Neural crest cell (in vitro differentiated cells): Measurements from ENCODE around the gene MAML3. TPM values are rescaled to one million over a fixed set of nuclear protein-coding genes. Genes with fewer than 3 reads are reported as not detected.

ENCODE experiments used
- DNase-seq: peaks from one replicate; pipeline ENCODE4 v3.0.0; 2021; ENCODE audit warnings: low read depth, mixed read lengths, low spot score
- H3K27ac Mint-ChIP-seq: one replicate; pipeline ENCODE4 v1.8.0; 2021; ENCODE audit warnings: mild to moderate bottlenecking, mixed read lengths; ENCODE audit not compliant: unreplicated experiment
- H3K27me3 Mint-ChIP-seq: 2 replicates; pipeline ENCODE4 v1.8.0; 2021; ENCODE audit warnings: low read depth, mild to moderate bottlenecking, mixed read lengths
- H3K36me3 Mint-ChIP-seq: 2 replicates; pipeline ENCODE4 v1.8.0; 2021; ENCODE audit warnings: low read depth, mild to moderate bottlenecking, mixed read lengths
- H3K4me1 Mint-ChIP-seq: 2 replicates; pipeline ENCODE4 v1.8.0; 2021; ENCODE audit warnings: mixed read lengths
- H3K4me3 Mint-ChIP-seq: one replicate; pipeline ENCODE4 v1.8.0; 2021; ENCODE audit warnings: mild to moderate bottlenecking, mixed read lengths
- H3K9me3 Mint-ChIP-seq: 2 replicates; pipeline ENCODE4 v1.8.0; 2021; ENCODE audit warnings: mixed read lengths
- total RNA-seq: library from RNA; stranded (reverse); gene quantifications from 2 replicates; pipeline ENCODE4 v1.2.1, GENCODE V29; 2021
- TF ChIP-seq, protein P1 (sequence below): fragments of 200-600 bp; sonication (generic); conservative IDR thresholded peaks from 2 replicates; pipeline ENCODE4 v1.5.0; 2021; ENCODE audit warnings: antibody characterized with exemption, mild to moderate bottlenecking

The MAML3 gene
- total RNA-seq, 1 donor from 2014 or later, result 21.8 TPM

DNA sequence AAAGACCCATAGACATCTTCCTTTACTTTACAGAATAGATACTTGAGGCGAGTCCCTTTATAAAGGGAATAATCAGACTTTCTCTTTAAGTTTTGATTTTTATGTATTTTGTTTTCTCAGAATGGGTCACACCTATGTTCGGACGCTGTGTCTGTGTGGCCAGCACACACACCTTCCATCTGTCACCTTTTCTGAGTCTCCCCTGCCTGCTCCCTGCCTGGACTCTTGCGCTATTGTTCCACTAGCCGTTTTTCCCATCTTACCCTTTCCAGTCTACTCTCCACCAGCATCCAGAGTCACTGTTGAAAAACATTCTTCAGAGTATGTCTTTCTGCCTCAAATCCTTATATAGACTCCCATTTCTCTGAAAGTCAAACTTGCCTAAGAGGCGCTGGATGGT, 236.1 kb downstream of the MAML3 start:
- no peak overlapping the region for H3K4me3 Mint-ChIP-seq
- TF ChIP-seq, protein P1, sequence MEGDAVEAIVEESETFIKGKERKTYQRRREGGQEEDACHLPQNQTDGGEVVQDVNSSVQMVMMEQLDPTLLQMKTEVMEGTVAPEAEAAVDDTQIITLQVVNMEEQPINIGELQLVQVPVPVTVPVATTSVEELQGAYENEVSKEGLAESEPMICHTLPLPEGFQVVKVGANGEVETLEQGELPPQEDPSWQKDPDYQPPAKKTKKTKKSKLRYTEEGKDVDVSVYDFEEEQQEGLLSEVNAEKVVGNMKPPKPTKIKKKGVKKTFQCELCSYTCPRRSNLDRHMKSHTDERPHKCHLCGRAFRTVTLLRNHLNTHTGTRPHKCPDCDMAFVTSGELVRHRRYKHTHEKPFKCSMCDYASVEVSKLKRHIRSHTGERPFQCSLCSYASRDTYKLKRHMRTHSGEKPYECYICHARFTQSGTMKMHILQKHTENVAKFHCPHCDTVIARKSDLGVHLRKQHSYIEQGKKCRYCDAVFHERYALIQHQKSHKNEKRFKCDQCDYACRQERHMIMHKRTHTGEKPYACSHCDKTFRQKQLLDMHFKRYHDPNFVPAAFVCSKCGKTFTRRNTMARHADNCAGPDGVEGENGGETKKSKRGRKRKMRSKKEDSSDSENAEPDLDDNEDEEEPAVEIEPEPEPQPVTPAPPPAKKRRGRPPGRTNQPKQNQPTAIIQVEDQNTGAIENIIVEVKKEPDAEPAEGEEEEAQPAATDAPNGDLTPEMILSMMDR, result no peak
- H3K36me3 Mint-ChIP-seq, result no peaks in the 10 kb centered on the region
- no peak overlapping the region for H3K27ac Mint-ChIP-seq
- peaks cover 62% of the 10 kb centered on the region for H3K4me1 Mint-ChIP-seq
- no peaks in the 10 kb centered on the region for H3K27me3 Mint-ChIP-seq
- no peak for DNase-seq
- no peaks in the 10 kb centered on the region for H3K9me3 Mint-ChIP-seq

DNA sequence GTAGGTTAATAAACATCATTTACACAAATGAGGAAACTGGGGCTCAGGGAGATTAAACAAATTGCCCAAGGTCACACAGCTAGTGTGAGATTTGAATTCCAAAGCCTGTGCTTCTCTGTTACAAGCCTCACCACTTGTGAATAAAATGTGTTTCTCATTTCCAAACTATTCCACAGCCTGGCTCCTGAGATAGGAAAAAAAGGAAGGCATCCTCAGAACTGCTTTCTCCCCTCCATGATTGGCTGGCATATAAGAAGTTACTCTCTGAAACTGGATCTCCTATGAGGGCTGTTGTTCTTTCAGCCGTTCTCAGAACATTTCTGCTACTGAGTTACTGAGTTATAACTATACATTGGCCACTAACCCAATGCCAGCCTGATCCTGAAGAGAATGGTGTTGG, 237.9 kb downstream of the MAML3 start:
- H3K4me1 Mint-ChIP-seq, result peaks cover 51% of the 10 kb centered on the region
- no peaks in the 10 kb centered on the region for H3K27me3 Mint-ChIP-seq
- H3K27ac Mint-ChIP-seq, result no peak overlapping the region
- no peaks in the 10 kb centered on the region for H3K9me3 Mint-ChIP-seq
- no peak for DNase-seq
- no peak overlapping the region for H3K4me3 Mint-ChIP-seq
- TF ChIP-seq, protein P1, result no peak
- H3K36me3 Mint-ChIP-seq, result no peaks in the 10 kb centered on the region

DNA sequence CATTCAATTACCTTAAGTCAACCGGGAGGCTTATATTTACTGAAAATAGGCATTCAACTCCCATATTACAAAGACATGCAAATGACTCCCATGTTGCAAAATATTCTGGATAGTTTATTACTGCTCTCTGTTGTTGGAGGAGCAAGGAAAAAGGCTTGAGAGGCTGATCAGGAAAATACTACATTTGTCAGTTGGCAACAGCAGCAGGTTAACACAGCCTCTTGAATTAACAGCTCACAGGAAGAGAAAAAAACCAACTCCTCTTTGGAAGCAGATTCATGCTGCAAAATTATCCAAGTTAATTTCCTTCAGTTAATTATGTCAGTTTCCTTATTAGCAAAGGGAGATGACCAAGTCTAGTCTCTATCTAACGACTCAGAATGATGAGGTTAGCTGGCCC, 238.9 kb downstream of the MAML3 start:
- H3K27me3 Mint-ChIP-seq, result no peaks in the 10 kb centered on the region
- TF ChIP-seq, protein P1, result no peak
- H3K36me3 Mint-ChIP-seq, result no peaks in the 10 kb centered on the region
- H3K9me3 Mint-ChIP-seq, result no peaks in the 10 kb centered on the region
- no peak overlapping the region for H3K4me3 Mint-ChIP-seq
- no peak for DNase-seq
- H3K4me1 Mint-ChIP-seq, result peaks cover 41% of the 10 kb centered on the region
- H3K27ac Mint-ChIP-seq, result no peak overlapping the region

DNA sequence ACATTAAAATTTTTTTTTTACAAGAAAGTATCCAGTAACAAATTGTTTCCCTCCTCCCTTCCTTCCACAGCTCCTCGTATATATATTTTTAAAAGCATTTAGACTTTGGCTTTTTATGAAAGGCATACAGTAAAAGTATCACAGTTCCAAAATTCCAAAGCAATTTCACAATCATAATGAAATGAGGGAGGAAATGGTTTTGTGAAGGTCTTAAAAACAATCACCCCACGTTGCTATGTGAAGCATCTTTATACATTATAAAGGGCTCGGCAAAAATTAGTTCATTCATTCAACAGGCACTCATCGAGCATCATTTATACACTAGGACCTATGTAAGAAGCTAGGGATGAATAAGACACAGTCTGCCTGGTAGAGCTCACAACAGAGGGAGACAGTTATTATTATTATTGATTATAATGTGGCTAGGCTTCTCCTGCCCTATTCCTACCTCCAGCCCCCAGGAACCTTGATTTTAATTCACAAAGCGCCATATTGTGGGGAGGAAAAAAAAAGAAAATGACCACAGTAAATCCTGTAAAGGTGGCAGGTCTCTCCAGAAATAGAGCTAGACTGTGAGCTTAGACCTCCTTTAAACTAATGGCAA, 239.9 kb downstream of the MAML3 start:
- TF ChIP-seq, protein P1, result no peak
- H3K4me3 Mint-ChIP-seq, result no peak overlapping the region
- H3K36me3 Mint-ChIP-seq, result no peaks in the 10 kb centered on the region
- peaks cover 34% of the 10 kb centered on the region for H3K4me1 Mint-ChIP-seq
- no peaks in the 10 kb centered on the region for H3K9me3 Mint-ChIP-seq
- H3K27ac Mint-ChIP-seq, result no peak overlapping the region
- no peak for DNase-seq
- H3K27me3 Mint-ChIP-seq, result no peaks in the 10 kb centered on the region

DNA sequence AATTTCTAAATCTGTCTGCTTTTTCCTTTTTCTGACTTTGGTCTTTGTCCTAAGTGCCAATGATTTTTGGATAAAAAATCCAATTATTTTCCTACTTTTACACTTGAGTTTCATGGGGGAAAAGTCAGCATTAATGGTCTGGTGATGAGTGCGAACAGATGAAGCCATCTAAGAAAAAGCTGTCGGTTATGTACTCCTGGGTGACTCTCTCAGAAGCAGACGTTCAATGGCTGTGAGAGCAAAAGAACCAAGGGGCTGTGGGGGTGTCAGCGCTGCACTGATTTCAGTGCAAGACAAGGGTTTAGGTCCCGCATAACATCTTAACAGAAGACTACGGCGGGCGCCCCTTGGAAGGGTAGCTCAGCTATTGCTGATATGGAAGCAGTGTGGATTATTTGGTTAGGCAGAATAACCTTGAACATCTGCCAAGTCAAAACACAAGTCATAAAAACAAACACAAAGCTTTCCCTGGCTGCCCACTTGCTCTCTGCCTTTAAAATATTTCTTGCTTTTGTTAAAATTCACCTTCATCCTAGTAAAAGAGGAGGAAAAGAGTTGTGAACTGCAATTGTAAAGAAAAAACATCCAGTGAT, 240.5 kb downstream of the MAML3 start:
- TF ChIP-seq, protein P1, result no peak

More for the DNA sequence above, 240.5 kb downstream of the MAML3 start:
- Mint-ChIP-seq H3K36me3 (no peaks in the 10 kb centered on the region), H3K4me3 (no peak overlapping the region), H3K9me3 (no peaks in the 10 kb centered on the region), H3K4me1 (peaks cover 28% of the 10 kb centered on the region), H3K27ac (no peak overlapping the region), H3K27me3 (no peaks in the 10 kb centered on the region)
- DNase-seq, result no peak
